SK-N-SH (cell line): ENCODE results near the gene MRPL9. TPM values are rescaled to one million over a fixed set of nuclear protein-coding genes. Genes with fewer than 3 reads are reported as not detected.

Source experiments
- CTCF ChIA-PET: fragments of 300-600, 350-600 bp; formaldehyde crosslinking; extraction: SDS; loops from one replicate; lab custom pipeline; 2021; lab: Yijun Ruan, JAX
- POLR2A ChIA-PET: fragments of 350-600 bp; sonication (Branson Sonifier 250); formaldehyde crosslinking; extraction: SDS; loops from one replicate; lab custom pipeline; 2020; ENCODE audit warnings: antibody characterized with exemption, inconsistent platforms; lab: Yijun Ruan, JAX
- DNase-seq: peaks from one replicate; pipeline ENCODE4 v3.0.0; 2012
- H2AFZ ChIP-seq: fragments of 200-600 bp; sonication (generic); 2 replicates; pipeline ENCODE4 v1.8.1; 2016; ENCODE audit warnings: antibody characterized with exemption, mild to moderate bottlenecking, low read depth
- H3F3A ChIP-seq: fragments of 200-600 bp; sonication (generic); replicated peaks from 2 replicates; pipeline ENCODE3; 2016; ENCODE audit warnings: antibody characterized with exemption, mild to moderate bottlenecking; ENCODE audit not compliant: insufficient read depth
- H3K27ac ChIP-seq, 2 experiments: fragments of 200-500 bp in 1 of 2; fragments of 200-600 bp in 1 of 2; sonication (Bioruptor generic) in 1 of 2; sonication (generic), shearing (Covaris generic) in 1 of 2; 2 replicates each; pipeline versions ENCODE4 v1.5.1 to v1.6.1; 2014 to 2016; ENCODE audit warnings: low read depth in 2 of 2, inconsistent platforms in 1 of 2, low read length in 1 of 2, mild to moderate bottlenecking in 1 of 2, mixed read lengths in 1 of 2
- H3K27me3 ChIP-seq: fragments of 200-600 bp; sonication (generic), shearing (Covaris generic); 2 replicates; pipeline ENCODE4 v1.6.1; 2016; ENCODE audit warnings: mixed run types; ENCODE audit not compliant: insufficient read depth
- H3K36me3 ChIP-seq, 2 experiments: fragments of 200-500 bp in 1 of 2; fragments of 200-600 bp in 1 of 2; sonication (Bioruptor generic) in 1 of 2; sonication (generic) in 1 of 2; replicated peaks in 1 of 2; 2 replicates each; pipeline versions ENCODE3 to v1.5.1; 2014 to 2016; ENCODE audit warnings: low read length in 1 of 2, mild to moderate bottlenecking in 1 of 2; ENCODE audit not compliant: insufficient read depth in 2 of 2, control insufficient read depth in 1 of 2
- H3K4me1 ChIP-seq, 2 experiments: fragments of 200-500 bp in 1 of 2; fragments of 200-600 bp in 1 of 2; sonication (Bioruptor generic) in 1 of 2; sonication (generic), shearing (Covaris generic) in 1 of 2; 2 replicates each; pipeline versions ENCODE4 v1.5.1 to v1.6.1; 2014 to 2016; ENCODE audit warnings: low read depth in 1 of 2, low read length in 1 of 2, mixed run types in 1 of 2; ENCODE audit not compliant: insufficient read depth in 2 of 2, control insufficient read depth in 1 of 2
- H3K4me2 ChIP-seq: fragments of 200-600 bp; sonication (generic), shearing (Covaris generic); 2 replicates; pipeline ENCODE4 v1.6.1; 2017; ENCODE audit warnings: mixed run types
- H3K4me3 ChIP-seq, 2 experiments: fragments of 200-500 bp in 1 of 2; fragments of 200-600 bp in 1 of 2; sonication (Bioruptor generic) in 1 of 2; sonication (generic), shearing (Covaris generic) in 1 of 2; 2 replicates each; pipeline versions ENCODE4 v1.5.1 to v1.8.1; 2014 to 2016; ENCODE audit warnings: low read depth in 2 of 2, inconsistent platforms in 1 of 2, low read length in 1 of 2, mild to moderate bottlenecking in 1 of 2, mixed read lengths in 1 of 2, moderate library complexity in 1 of 2
- H3K79me2 ChIP-seq: fragments of 200-600 bp; sonication (generic); 2 replicates; pipeline ENCODE4 v1.8.1; 2017; ENCODE audit warnings: mild to moderate bottlenecking; ENCODE audit not compliant: insufficient read depth
- H3K9ac ChIP-seq: fragments of 200-600 bp; sonication (generic); 2 replicates; pipeline ENCODE4 v1.6.1; 2017; ENCODE audit warnings: mixed run types
- H3K9me2 ChIP-seq: fragments of 200-600 bp; sonication (generic); 2 replicates; pipeline ENCODE4 v1.6.1; 2017; ENCODE audit warnings: mixed run types
- H3K9me3 ChIP-seq: fragments of 200-600 bp; sonication (generic); 2 replicates; pipeline ENCODE4 v1.6.1; 2017; ENCODE audit warnings: mixed run types, mild to moderate bottlenecking, moderate library complexity
- H4K20me1 ChIP-seq: fragments of 200-600 bp; sonication (generic); 2 replicates; pipeline ENCODE4 v1.6.1; 2017; ENCODE audit warnings: mild to moderate bottlenecking, mixed run types; ENCODE audit not compliant: insufficient read depth
- CHD2 ChIP-seq: fragments of 150-350 bp; IDR thresholded peaks from 2 replicates; pipeline ENCODE4 v1.6.1; 2018; ENCODE audit warnings: low read length; ENCODE audit not compliant: partially characterized antibody
- ELF1 ChIP-seq: IDR thresholded peaks from 2 replicates; pipeline ENCODE4 v1.4.0; 2012
- EP300 ChIP-seq, 2 experiments: IDR thresholded peaks; 2 replicates each; pipeline versions ENCODE4 v1.4.0 to v1.6.1; 2012; ENCODE audit warnings: borderline replicate concordance in 1 of 2, low read depth in 1 of 2, low read length in 1 of 2
- EZH2phosphoT487 ChIP-seq: fragments of 200-600 bp; sonication (generic); IDR thresholded peaks from 2 replicates; pipeline ENCODE4 v1.6.1; 2017; ENCODE audit warnings: low read depth, mixed run types, mild to moderate bottlenecking, antibody characterized with exemption, moderate library complexity, borderline replicate concordance
- FOXJ3 ChIP-seq: sonication (generic); formaldehyde crosslinking; IDR thresholded peaks from 2 replicates; pipeline ENCODE4 v1.5.1; 2020; ENCODE audit warnings: mild to moderate bottlenecking, missing genetic modification reagents
- GABPA ChIP-seq: IDR thresholded peaks from 2 replicates; pipeline ENCODE4 v1.4.0; 2012; ENCODE audit warnings: low read depth, mild to moderate bottlenecking
- JUND ChIP-seq: IDR thresholded peaks from 2 replicates; pipeline ENCODE4 v1.4.0; 2012
- RAD21 ChIP-seq: IDR thresholded peaks from 2 replicates; pipeline ENCODE4 v1.6.1; 2012; ENCODE audit warnings: mild to moderate bottlenecking, low read length
- RXRA ChIP-seq: IDR thresholded peaks from 2 replicates; pipeline ENCODE4 v1.4.0; 2012; ENCODE audit warnings: low read depth, mild to moderate bottlenecking, borderline replicate concordance
- SIN3A ChIP-seq: IDR thresholded peaks from 2 replicates; pipeline ENCODE4 v1.6.1; 2012; ENCODE audit warnings: low read depth, mild to moderate bottlenecking, low read length, moderate library complexity, borderline replicate concordance
- TCF12 ChIP-seq: IDR thresholded peaks from 2 replicates; pipeline ENCODE4 v1.4.0; 2012
- USF1 ChIP-seq: IDR thresholded peaks from 2 replicates; pipeline ENCODE4 v1.4.0; 2012; ENCODE audit warnings: low read depth, borderline replicate concordance
- WGBS: methylation state at CpG from one replicate; pipeline ENCODE4 v1.1.6; 2017; ENCODE audit warnings: low lambda C conversion rate; 5-methylcytosine and 5-hydroxymethylcytosine counted together
- polyA plus RNA-seq, 3 experiments: library from polyadenylated mRNA; depleted of rRNA; stranded (reverse); fragments of >200 nt; gene quantifications; 2 replicates each; pipeline ENCODE4 v1.2.3, GENCODE V29; 2012
- TF ChIP-seq, protein P1 (sequence below): fragments of 150-350 bp; IDR thresholded peaks from 2 replicates; pipeline ENCODE4 v1.6.1; 2016; ENCODE audit warnings: mild to moderate bottlenecking, low read depth, low read length
- TF ChIP-seq, protein P2 (sequence below): IDR thresholded peaks from 2 replicates; pipeline ENCODE4 v1.4.0; 2012; ENCODE audit warnings: low read depth

The MRPL9 gene
- polyA plus RNA-seq, 1 of the 3 experiments (the other 2 are of a cell fraction): 76.2 TPM

GRCh38 chr1:151718011-151718431 lies 45.3 kb downstream of the MRPL9 start:
- Histone ChIP-seq H3F3A (no peaks in the 10 kb centered on the region), H3K36me3 (no peaks in the 10 kb centered on the region), H3K4me2 (no peak overlapping the region), H3K9me3 (no peaks in the 10 kb centered on the region), H3K4me1 (peaks cover 0 to 50% of the 10 kb centered on the region in 2 experiments; a peak in 3 of 4 replicates), H3K27me3 (peaks cover 34% of the 10 kb centered on the region), H3K27ac (no peak overlapping the region; a peak in 1 of 4 replicates), H3K4me3 (no peak overlapping the region; a peak in 1 of 4 replicates), H3K79me2 (no peaks in the 10 kb centered on the region), H3K9ac (no peak overlapping the region), H3K9me2 (no peaks in the 10 kb centered on the region), H2AFZ (no peak overlapping the region), H4K20me1 (no peaks in the 10 kb centered on the region)
- ChIA-PET POLR2A (interaction anchor here (1.2 to 3.3 kb wide), 3 partner anchors 11 to 45 kb away, joined by 3 to 24 read pairs (median 5); partner anchors contain the start of gene MRPL9), CTCF (interaction anchor here (0.9 to 7.1 kb wide), 8 partner anchors 10 to 130 kb away, joined by 3 to 64 read pairs (median 11); no protein-coding TSS in a partner anchor)
- DNase-seq: no peak
- no peak for TF ChIP-seq USF1
- no peak for TF ChIP-seq RXRA
- TF ChIP-seq, protein P1, sequence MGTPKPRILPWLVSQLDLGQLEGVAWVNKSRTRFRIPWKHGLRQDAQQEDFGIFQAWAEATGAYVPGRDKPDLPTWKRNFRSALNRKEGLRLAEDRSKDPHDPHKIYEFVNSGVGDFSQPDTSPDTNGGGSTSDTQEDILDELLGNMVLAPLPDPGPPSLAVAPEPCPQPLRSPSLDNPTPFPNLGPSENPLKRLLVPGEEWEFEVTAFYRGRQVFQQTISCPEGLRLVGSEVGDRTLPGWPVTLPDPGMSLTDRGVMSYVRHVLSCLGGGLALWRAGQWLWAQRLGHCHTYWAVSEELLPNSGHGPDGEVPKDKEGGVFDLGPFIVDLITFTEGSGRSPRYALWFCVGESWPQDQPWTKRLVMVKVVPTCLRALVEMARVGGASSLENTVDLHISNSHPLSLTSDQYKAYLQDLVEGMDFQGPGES: no peak
- no peak for TF ChIP-seq GABPA
- TF ChIP-seq ELF1: no peak
- no peak for TF ChIP-seq SIN3A
- TF ChIP-seq RAD21: no peak
- TF ChIP-seq CHD2: no peak
- TF ChIP-seq EZH2phosphoT487: no peak
- no peak for TF ChIP-seq FOXJ3 (CRISPR knock-in tag)
- TF ChIP-seq TCF12: no peak
- TF ChIP-seq, protein P2, sequence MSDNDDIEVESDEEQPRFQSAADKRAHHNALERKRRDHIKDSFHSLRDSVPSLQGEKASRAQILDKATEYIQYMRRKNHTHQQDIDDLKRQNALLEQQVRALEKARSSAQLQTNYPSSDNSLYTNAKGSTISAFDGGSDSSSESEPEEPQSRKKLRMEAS: no peak
- no peak for TF ChIP-seq JUND
- TF ChIP-seq EP300 (IDR thresholded peaks at IDR 0.05; ENCODE audit: borderline replicate concordance in 1 of 2, low read depth in 1 of 2, low read length in 1 of 2): no peak
- WGBS: 33% methylated on average over 4 of the region's 4 CpGs
